Measurements from ENCODE around the gene EPAS1. TPM values are rescaled to one million over a fixed set of nuclear protein-coding genes. Genes with fewer than 3 reads are reported as not detected.

EPAS1 gene
- total RNA-seq, 1 experiment from 2014 or later, result 77.3 TPM

GRCh38 chr2:46267616-46268015, 29.6 kb upstream of the EPAS1 start:
- no peak overlapping the region for H3K4me3 ChIP-seq (ENCODE audit: low read depth, low read length)
- H3K27me3 Mint-ChIP-seq (ENCODE audit: insufficient read depth, unreplicated experiment), result no peaks in the 10 kb centered on the region
- H3K9me3 ChIP-seq, result no peaks in the 10 kb centered on the region
- ChIA-PET POLR2A (interaction anchor here (0.6 kb wide), 1 partner anchor 32 kb away, joined by 4 read pairs; no protein-coding TSS in a partner anchor), CTCF (no interaction called here)
- H3K4me3 Mint-ChIP-seq (ENCODE audit: unreplicated experiment), result no peak overlapping the region
- H3K27me3 ChIP-seq (replicated peaks; ENCODE audit: control insufficient read depth, insufficient read depth, low read length), result no peaks in the 10 kb centered on the region
- H3K36me3 ChIP-seq (ENCODE audit: control insufficient read depth, insufficient read depth, low read length), result no peaks in the 10 kb centered on the region
- H3K4me1 ChIP-seq, result no peaks in the 10 kb centered on the region
- BruUV-seq (replicated peaks), result no TSS peak
- no peak overlapping the region for H3K27ac Mint-ChIP-seq (ENCODE audit: unreplicated experiment)
- no peaks in the 10 kb centered on the region for H3K4me1 Mint-ChIP-seq (ENCODE audit: low read depth, unreplicated experiment)
- DNase-seq, result no peak
- intact Hi-C loops (cut with micrococcal nuclease; ENCODE audit: unreplicated experiment), result no loop called here
- no peaks in the 10 kb centered on the region for H3K9me3 Mint-ChIP-seq (ENCODE audit: unreplicated experiment)
- no peak for TF ChIP-seq CTCF (IDR thresholded peaks at IDR 0.05; ENCODE audit: insufficient read depth in 1 of 2, low read depth in 1 of 2, low read length in 1 of 2, severe bottlenecking in 1 of 2, unreplicated experiment in 1 of 2)
- H3K36me3 Mint-ChIP-seq (ENCODE audit: insufficient read depth, unreplicated experiment), result no peaks in the 10 kb centered on the region

- H3K9me3 Mint-ChIP-seq (ENCODE audit: unreplicated experiment), result no peaks in the 10 kb centered on the region
- TF ChIP-seq CTCF (IDR thresholded peaks at IDR 0.05; ENCODE audit: insufficient read depth in 1 of 2, low read depth in 1 of 2, low read length in 1 of 2, severe bottlenecking in 1 of 2, unreplicated experiment in 1 of 2), result no peak
- no peaks in the 10 kb centered on the region for H3K9me3 ChIP-seq
- H3K4me3 ChIP-seq (ENCODE audit: low read depth, low read length), result no peak overlapping the region
- ChIA-PET POLR2A (no interaction called here), CTCF (no interaction called here)
- BruUV-seq (replicated peaks), result no TSS peak
- no peaks in the 10 kb centered on the region for H3K36me3 Mint-ChIP-seq (ENCODE audit: insufficient read depth, unreplicated experiment)
- H3K4me3 Mint-ChIP-seq (ENCODE audit: unreplicated experiment), result no peak overlapping the region
- intact Hi-C loops (cut with micrococcal nuclease; ENCODE audit: unreplicated experiment), result no loop called here
- no peaks in the 10 kb centered on the region for H3K4me1 ChIP-seq
- H3K27me3 ChIP-seq (replicated peaks; ENCODE audit: control insufficient read depth, insufficient read depth, low read length), result no peaks in the 10 kb centered on the region
- no peaks in the 10 kb centered on the region for H3K27me3 Mint-ChIP-seq (ENCODE audit: insufficient read depth, unreplicated experiment)
- no peak for DNase-seq
- no peaks in the 10 kb centered on the region for H3K36me3 ChIP-seq (ENCODE audit: control insufficient read depth, insufficient read depth, low read length)
- H3K4me1 Mint-ChIP-seq (ENCODE audit: low read depth, unreplicated experiment), result no peaks in the 10 kb centered on the region
- H3K27ac Mint-ChIP-seq (ENCODE audit: unreplicated experiment), result no peak overlapping the region
These were observed 29.0 kb upstream of the EPAS1 start for GRCh38 chr2:46268196-46268595.

DNA sequence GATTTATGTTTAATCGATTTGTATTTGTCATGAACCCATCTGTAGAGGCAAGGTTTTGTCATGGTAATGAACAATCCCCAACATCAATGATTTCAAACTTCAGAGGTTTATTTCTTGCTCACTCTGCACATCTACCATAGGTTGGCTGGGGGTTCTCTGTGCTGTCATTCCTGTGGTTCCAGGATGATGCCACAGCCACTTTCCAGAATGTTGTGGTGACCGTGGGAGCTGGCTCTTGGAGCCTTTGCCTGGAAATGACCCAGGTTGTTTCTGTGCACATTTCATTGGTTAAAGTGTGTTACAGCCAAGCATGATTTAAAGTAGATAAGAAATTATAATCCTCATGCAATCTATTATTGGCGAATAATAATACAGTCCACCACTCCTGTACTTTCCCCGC, 28.2 kb upstream of the EPAS1 start:
- H3K27me3 ChIP-seq (replicated peaks; ENCODE audit: control insufficient read depth, insufficient read depth, low read length), result no peaks in the 10 kb centered on the region
- H3K27me3 Mint-ChIP-seq (ENCODE audit: insufficient read depth, unreplicated experiment), result no peaks in the 10 kb centered on the region
- ChIA-PET POLR2A (no interaction called here), CTCF (no interaction called here)
- intact Hi-C loops (cut with micrococcal nuclease; ENCODE audit: unreplicated experiment), result no loop called here
- no peak overlapping the region for H3K27ac Mint-ChIP-seq (ENCODE audit: unreplicated experiment)
- no TSS peak for BruUV-seq (replicated peaks)
- no peak overlapping the region for H3K4me3 Mint-ChIP-seq (ENCODE audit: unreplicated experiment)
- H3K36me3 Mint-ChIP-seq (ENCODE audit: insufficient read depth, unreplicated experiment), result no peaks in the 10 kb centered on the region
- H3K4me1 Mint-ChIP-seq (ENCODE audit: low read depth, unreplicated experiment), result no peaks in the 10 kb centered on the region
- no peaks in the 10 kb centered on the region for H3K9me3 ChIP-seq
- no peak for DNase-seq
- TF ChIP-seq CTCF (IDR thresholded peaks at IDR 0.05; ENCODE audit: insufficient read depth in 1 of 2, low read depth in 1 of 2, low read length in 1 of 2, severe bottlenecking in 1 of 2, unreplicated experiment in 1 of 2), result no peak
- no peaks in the 10 kb centered on the region for H3K36me3 ChIP-seq (ENCODE audit: control insufficient read depth, insufficient read depth, low read length)
- H3K9me3 Mint-ChIP-seq (ENCODE audit: unreplicated experiment), result no peaks in the 10 kb centered on the region
- no peak overlapping the region for H3K4me3 ChIP-seq (ENCODE audit: low read depth, low read length)
- peaks cover 5% of the 10 kb centered on the region; the same call in 1 of the 2 replicates for H3K4me1 ChIP-seq
